ENCODE results near the gene KLHL7. TPM values are rescaled to one million over a fixed set of nuclear protein-coding genes. Genes with fewer than 3 reads are reported as not detected.
"Not testable (repeated sequence)": the region's sequence is repeated elsewhere in the genome, so short reads cannot be mapped to it uniquely, and the experiment has no call there.

KLHL7 gene
- total RNA-seq, 1 experiment from 2014 or later = 46.3 TPM

- H3K4me3 ChIP-seq = no peak overlapping the region
- POLR2A ChIA-PET (ENCODE audit: unreplicated experiment) = no interaction called here
- peaks cover 71% of the 10 kb centered on the region for H3K79me2 ChIP-seq (ENCODE audit: low read depth)
- no peaks in the 10 kb centered on the region for H3K9me3 ChIP-seq (ENCODE audit: insufficient read depth, low read depth)
- H2AFZ ChIP-seq = no peak overlapping the region
- H3F3A ChIP-seq (ENCODE audit: insufficient read depth, low read depth) = peaks cover 23% of the 10 kb centered on the region
- peaks cover 54% of the 10 kb centered on the region for H3K36me3 ChIP-seq (ENCODE audit: low read depth)
- intact Hi-C loops (cut with micrococcal nuclease; ENCODE audit: unreplicated experiment) = loop anchor here (1.0 to 10.0 kb wide), 4 partner anchors 87 to 509 kb away; no protein-coding TSS in a partner anchor
- H3K27ac ChIP-seq = no peak overlapping the region
- no peak for DNase-seq
- H4K20me1 ChIP-seq (ENCODE audit: insufficient read depth) = peaks cover 33% of the 10 kb centered on the region
- peaks cover 22% of the 10 kb centered on the region for H3K4me1 ChIP-seq (replicated peaks; ENCODE audit: insufficient read depth)
- CTCF ChIA-PET = no interaction called here
- BruUV-seq (replicated peaks) = no TSS peak
- no peak for TF ChIP-seq EZH2 (IDR thresholded peaks at IDR 0.05; ENCODE audit: low read depth)
- no peak for TF ChIP-seq CTCF (conservative IDR thresholded peaks at IDR 0.05)
- no peaks in the 10 kb centered on the region for H3K27me3 ChIP-seq (ENCODE audit: insufficient read depth, low read depth)
- no peaks in the 10 kb centered on the region for H3K9me2 ChIP-seq (ENCODE audit: insufficient read depth)
- no peak overlapping the region for H3K4me2 ChIP-seq
Observed at GRCh38 chr7:23185980-23186379, 80.4 kb downstream of the KLHL7 start.

GRCh38 chr7:23191022-23191421 lies 85.4 kb downstream of the KLHL7 start:
- no peak overlapping the region for H3K27ac ChIP-seq
- CTCF ChIA-PET = no interaction called here
- peaks cover 31% of the 10 kb centered on the region for H3K79me2 ChIP-seq (ENCODE audit: low read depth)
- POLR2A ChIA-PET (ENCODE audit: unreplicated experiment) = no interaction called here
- no peak overlapping the region for H2AFZ ChIP-seq
- H3K4me1 ChIP-seq (replicated peaks; ENCODE audit: insufficient read depth) = no peaks in the 10 kb centered on the region
- H3K4me3 ChIP-seq = no peak overlapping the region
- H3K27me3 ChIP-seq (ENCODE audit: insufficient read depth, low read depth) = no peaks in the 10 kb centered on the region
- no peak for TF ChIP-seq EZH2 (IDR thresholded peaks at IDR 0.05; ENCODE audit: low read depth)
- no peak for TF ChIP-seq CTCF (conservative IDR thresholded peaks at IDR 0.05)
- H3K4me2 ChIP-seq = no peak overlapping the region
- H3K36me3 ChIP-seq (ENCODE audit: low read depth) = peaks cover 58% of the 10 kb centered on the region
- H4K20me1 ChIP-seq (ENCODE audit: insufficient read depth) = peaks cover 18% of the 10 kb centered on the region
- peaks cover 6% of the 10 kb centered on the region; the same call in 1 of the 2 replicates for H3F3A ChIP-seq (ENCODE audit: insufficient read depth, low read depth)
- H3K9me3 ChIP-seq (ENCODE audit: insufficient read depth, low read depth) = no peaks in the 10 kb centered on the region
- no TSS peak for BruUV-seq (replicated peaks)
- no peaks in the 10 kb centered on the region for H3K9me2 ChIP-seq (ENCODE audit: insufficient read depth)
- DNase-seq = no peak
- intact Hi-C loops (cut with micrococcal nuclease; ENCODE audit: unreplicated experiment) = no loop called here

GRCh38 chr7:23193650-23194227 lies 88.2 kb downstream of the KLHL7 start:
- Histone ChIP-seq H3K36me3 (ENCODE audit: low read depth) (peaks cover 50% of the 10 kb centered on the region), H3K79me2 (ENCODE audit: low read depth) (peaks cover 11% of the 10 kb centered on the region; the same call in 1 of the 2 replicates), H3F3A (ENCODE audit: insufficient read depth, low read depth) (peaks cover 13% of the 10 kb centered on the region)
- H4K20me1 ChIP-seq (ENCODE audit: insufficient read depth); intact Hi-C loops (cut with micrococcal nuclease; ENCODE audit: unreplicated experiment); DNase-seq; CTCF ChIA-PET; H3K27ac ChIP-seq; H2AFZ ChIP-seq; H3K4me1 ChIP-seq (replicated peaks; ENCODE audit: insufficient read depth); H3K9me3 ChIP-seq (ENCODE audit: insufficient read depth, low read depth); H3K4me2 ChIP-seq; POLR2A ChIA-PET (ENCODE audit: unreplicated experiment); BruUV-seq (replicated peaks); H3K27me3 ChIP-seq (ENCODE audit: insufficient read depth, low read depth); H3K9me2 ChIP-seq (ENCODE audit: insufficient read depth); H3K4me3 ChIP-seq: not testable (repeated sequence)

- no peak for DNase-seq
- POLR2A ChIA-PET (ENCODE audit: unreplicated experiment) = interaction anchor here (0.6 kb wide), 1 partner anchor 268 kb away, joined by 3 read pairs; no protein-coding TSS in a partner anchor
- no peak for TF ChIP-seq CTCF (conservative IDR thresholded peaks at IDR 0.05)
- TF ChIP-seq EZH2 (IDR thresholded peaks at IDR 0.05; ENCODE audit: low read depth) = no peak
Observed at GRCh38 chr7:23196306-23196705, 90.7 kb downstream of the KLHL7 start.

GRCh38 chr7:23197745-23198144 lies 92.2 kb downstream of the KLHL7 start:
- H3F3A ChIP-seq (ENCODE audit: insufficient read depth, low read depth) = peaks cover 29% of the 10 kb centered on the region
- H4K20me1 ChIP-seq (ENCODE audit: insufficient read depth); intact Hi-C loops (cut with micrococcal nuclease; ENCODE audit: unreplicated experiment); H3K79me2 ChIP-seq (ENCODE audit: low read depth); H2AFZ ChIP-seq; H3K27ac ChIP-seq; DNase-seq; H3K9me2 ChIP-seq (ENCODE audit: insufficient read depth); H3K4me2 ChIP-seq; H3K9me3 ChIP-seq (ENCODE audit: insufficient read depth, low read depth); BruUV-seq (replicated peaks); CTCF ChIA-PET; H3K4me1 ChIP-seq (replicated peaks; ENCODE audit: insufficient read depth); POLR2A ChIA-PET (ENCODE audit: unreplicated experiment); H3K4me3 ChIP-seq; H3K27me3 ChIP-seq (ENCODE audit: insufficient read depth, low read depth): not testable (repeated sequence)
- peaks cover 48% of the 10 kb centered on the region for H3K36me3 ChIP-seq (ENCODE audit: low read depth)

More at GRCh38 chr7:23196306-23196705, 90.7 kb downstream of the KLHL7 start:
- no peaks in the 10 kb centered on the region for H3K27me3 ChIP-seq (ENCODE audit: insufficient read depth, low read depth)
- peaks cover 26% of the 10 kb centered on the region for H3F3A ChIP-seq (ENCODE audit: insufficient read depth, low read depth)
- no peaks in the 10 kb centered on the region for H3K4me1 ChIP-seq (replicated peaks; ENCODE audit: insufficient read depth)
- no peaks in the 10 kb centered on the region for H4K20me1 ChIP-seq (ENCODE audit: insufficient read depth)
- H3K27ac ChIP-seq = no peak overlapping the region
- CTCF ChIA-PET = no interaction called here
- H3K79me2 ChIP-seq (ENCODE audit: low read depth) = no peaks in the 10 kb centered on the region
- no TSS peak for BruUV-seq (replicated peaks)
- peaks cover 55% of the 10 kb centered on the region for H3K36me3 ChIP-seq (ENCODE audit: low read depth)
- no peaks in the 10 kb centered on the region for H3K9me3 ChIP-seq (ENCODE audit: insufficient read depth, low read depth)
- H2AFZ ChIP-seq = no peak overlapping the region
- intact Hi-C loops (cut with micrococcal nuclease; ENCODE audit: unreplicated experiment) = no loop called here
- H3K4me2 ChIP-seq = no peak overlapping the region
- H3K9me2 ChIP-seq (ENCODE audit: insufficient read depth) = no peaks in the 10 kb centered on the region
- H3K4me3 ChIP-seq = no peak overlapping the region
